GM10266 (cell line): ENCODE measurements around the gene CADM4.
"Not testable (repeated sequence)": the region's sequence is repeated elsewhere in the genome, so short reads cannot be mapped to it uniquely, and the experiment has no call there.

Source experiments
- DNase-seq: peaks from one replicate; pipeline ENCODE4 v3.0.0; 2012; ENCODE audit errors: extremely low spot score
- CTCF ChIP-seq: IDR thresholded peaks from 2 replicates; pipeline ENCODE4 v1.5.1; 2012; ENCODE audit warnings: mild to moderate bottlenecking, low read depth; ENCODE audit not compliant: control insufficient read depth, insufficient read depth; ENCODE audit errors: missing control alignments

The CADM4 gene

GRCh38 chr19:43660971-43661360 lies 21.3 kb upstream of the CADM4 start:
- DNase-seq = no peak
- TF ChIP-seq CTCF = no peak

GRCh38 chr19:43660301-43660970 lies 20.8 kb upstream of the CADM4 start:
- DNase-seq = no peak
- TF ChIP-seq CTCF = no peak

- no peak for DNase-seq
- no peak for TF ChIP-seq CTCF
Observed at GRCh38 chr19:43658494-43658893, 18.8 kb upstream of the CADM4 start.

GRCh38 chr19:43658001-43658400 lies 18.4 kb upstream of the CADM4 start:
- no peak for TF ChIP-seq CTCF
- DNase-seq = no peak

GRCh38 chr19:43656436-43656835 lies 16.8 kb upstream of the CADM4 start:
- DNase-seq = no peak
- TF ChIP-seq CTCF = no peak

GRCh38 chr19:43652546-43652874 lies 12.9 kb upstream of the CADM4 start:
- TF ChIP-seq CTCF = no peak
- DNase-seq = no peak

GRCh38 chr19:43651758-43652545 lies 12.3 kb upstream of the CADM4 start:
- peak; percentile 68 for TF ChIP-seq CTCF
- peak; percentile 65 for DNase-seq

GRCh38 chr19:43650276-43650675 lies 10.6 kb upstream of the CADM4 start:
- DNase-seq = not testable (repeated sequence)
